Endothelial cell of umbilical vein (primary cell): ENCODE results near the gene ICE2. TPM values are rescaled to one million over a fixed set of nuclear protein-coding genes. Genes with fewer than 3 reads are reported as not detected.

ENCODE experiments used
- BruUV-seq: library from RNA; stranded (reverse); fragments of 400-500 nt; replicated peaks from 2 replicates; lab custom pipeline; 2021; lab: Mats Ljungman, UMichigan
- CTCF ChIA-PET: fragments of 300-600, 350-600 bp; sonication (Branson Sonifier 250); formaldehyde crosslinking; loops from one replicate; lab custom pipeline; 2021; ENCODE audit warnings: antibody characterized with exemption, inconsistent platforms; lab: Charles Lee
- POLR2A ChIA-PET: fragments of 300-600, 350-600 bp; sonication (Branson Sonifier 250); formaldehyde crosslinking; loops from one replicate; lab custom pipeline; 2021; ENCODE audit warnings: antibody characterized with exemption, inconsistent platforms; lab: Charles Lee
- DNase-seq: peaks from one replicate; pipeline ENCODE4 v3.0.0-alpha.2; 2011; ENCODE audit warnings: low read depth, low spot score
- FAIRE-seq: peaks from 2 replicates; lab custom pipeline; 2011; peaks lifted over from hg19 to GRCh38; lab: Jason Lieb, UNC
- H2AFZ ChIP-seq: 2 replicates; pipeline ENCODE4 v1.6.0; 2012; ENCODE audit warnings: low read depth, low read length, control low read depth, inconsistent platforms
- H3K27ac ChIP-seq: 2 replicates; pipeline ENCODE4 v1.5.1; 2011; ENCODE audit warnings: low read depth, mild to moderate bottlenecking, control low read depth, low read length, moderate library complexity; ENCODE audit not compliant: insufficient read depth
- H3K27me3 ChIP-seq, 2 experiments: 2 replicates each; pipeline versions ENCODE4 v1.6.0 to v1.6.1; 2011; ENCODE audit warnings: low read length in 2 of 2, mixed read lengths in 1 of 2; ENCODE audit not compliant: control insufficient read depth in 2 of 2, insufficient read depth in 2 of 2
- H3K36me3 ChIP-seq, 2 experiments: 2 replicates in 1 of 2; 3 replicates in 1 of 2; pipeline ENCODE4 v1.5.1; 2011; ENCODE audit warnings: low read length in 2 of 2, mild to moderate bottlenecking in 1 of 2, moderate library complexity in 1 of 2; ENCODE audit not compliant: control insufficient read depth in 2 of 2, insufficient read depth in 2 of 2; ENCODE audit errors: extremely low read depth in 1 of 2
- H3K4me1 ChIP-seq: 3 replicates; pipeline ENCODE4 v1.5.1; 2011; ENCODE audit warnings: mild to moderate bottlenecking, low read length; ENCODE audit not compliant: control insufficient read depth, insufficient read depth; ENCODE audit errors: extremely low read depth
- H3K4me2 ChIP-seq: 2 replicates; pipeline ENCODE4 v1.6.1; 2011; ENCODE audit warnings: low read length, control low read depth, mixed read lengths; ENCODE audit not compliant: insufficient read depth
- H3K4me3 ChIP-seq, 3 experiments: fragments of 200-600 bp in 1 of 3; sonication (generic), shearing (Covaris generic) in 1 of 3; replicated peaks in 1 of 3; 2 replicates each; pipeline ENCODE4 v1.5.1; 2011 to 2016; ENCODE audit warnings: control low read depth in 3 of 3, low read length in 3 of 3, mild to moderate bottlenecking in 2 of 3, inconsistent platforms in 1 of 3, low read depth in 1 of 3, moderate library complexity in 1 of 3; ENCODE audit not compliant: insufficient read depth in 1 of 3
- H3K79me2 ChIP-seq: 2 replicates; pipeline ENCODE4 v1.6.0; 2012; ENCODE audit warnings: low read length, inconsistent platforms; ENCODE audit not compliant: control insufficient read depth, insufficient read depth
- H3K9ac ChIP-seq: replicated peaks from 2 replicates; pipeline ENCODE3; 2011; ENCODE audit warnings: low read length, control low read depth; ENCODE audit not compliant: insufficient read depth; ENCODE audit errors: extremely low read depth
- H3K9me1 ChIP-seq: replicated peaks from 3 replicates; pipeline ENCODE4 v1.6.0; 2011; ENCODE audit warnings: mild to moderate bottlenecking, low read length; ENCODE audit not compliant: control insufficient read depth, insufficient read depth; ENCODE audit errors: extremely low read depth
- H3K9me3 ChIP-seq: replicated peaks from 2 replicates; pipeline ENCODE4 v1.5.1; 2012; ENCODE audit warnings: low read length, inconsistent platforms; ENCODE audit not compliant: control insufficient read depth, insufficient read depth
- H4K20me1 ChIP-seq: replicated peaks from 2 replicates; pipeline ENCODE3; 2011; ENCODE audit warnings: mild to moderate bottlenecking, low read length; ENCODE audit not compliant: control insufficient read depth, insufficient read depth; ENCODE audit errors: extremely low read depth
- EZH2 ChIP-seq: IDR thresholded peaks from 2 replicates; pipeline ENCODE4 v1.6.1; 2012; ENCODE audit warnings: borderline replicate concordance, low read depth, mild to moderate bottlenecking, moderate library complexity, low read length, inconsistent platforms; ENCODE audit not compliant: severe bottlenecking
- GATA2 ChIP-seq: IDR thresholded peaks from 2 replicates; pipeline ENCODE4 v1.7.0; 2011; ENCODE audit warnings: low read depth, mild to moderate bottlenecking, moderate library complexity, mixed read lengths, low read length; ENCODE audit not compliant: insufficient read length, insufficient read depth
- JUN ChIP-seq: IDR thresholded peaks from 2 replicates; pipeline ENCODE4 v1.6.1; 2011; ENCODE audit warnings: borderline replicate concordance, low read depth; ENCODE audit not compliant: insufficient read length, insufficient read depth
- MYC ChIP-seq: IDR thresholded peaks from one replicate; pipeline ENCODE4 v1.6.1; 2011; ENCODE audit warnings: mild to moderate bottlenecking, low read depth, low read length
- POLR2A ChIP-seq: IDR thresholded peaks from 2 replicates; pipeline ENCODE4 v1.6.1; 2012; ENCODE audit warnings: low read depth, mild to moderate bottlenecking, control low read depth, low read length
- dilution Hi-C: fragments of 300-500 bp; cut with MboI; formaldehyde crosslinking; loops from one replicate; pipeline ENCODE4 v1.15.0; 2019; ENCODE audit warnings: low sequenced_read_pairs; ENCODE audit not compliant: extremely low pct_ligation_motif_present
- intact Hi-C: fragments of 100-400 bp; cut with micrococcal nuclease; formaldehyde crosslinking; loops from one replicate; pipeline ENCODE4 v1.10.0; 2022
- polyA plus RNA-seq, 4 experiments: library from polyadenylated mRNA; depleted of rRNA in 3 of 4; stranded (reverse) in 3 of 4; unstranded in 1 of 4; fragments of >200 nt; gene quantifications; 2 replicates each; pipeline versions ENCODE4 v1.2.1 to v1.2.3, GENCODE V29; 2011 to 2012; ENCODE audit warnings: missing spikeins in 1 of 4
- total RNA-seq: library from RNA; stranded (reverse); gene quantifications from 2 replicates; pipeline ENCODE4 v1.2.3, GENCODE V29; 2021

ICE2 gene
- total and polyA plus RNA-seq, 2 donors (not counting 3 experiments of a cell fraction or from before 2014, with no cell fraction given), result 22.1 to 57.0 TPM

GRCh38 chr15:60514261-60514881, 35.4 kb upstream of the ICE2 start:
- DNase-seq (no peak), FAIRE-seq (no peak)
- BruUV-seq, result no TSS peak
- intact Hi-C loops, result no loop called here
- Histone ChIP-seq H3K9ac (no peak overlapping the region), H3K9me3 (no peaks in the 10 kb centered on the region), H3K4me3 (no peak overlapping the region), H3K9me1 (no peaks in the 10 kb centered on the region), H3K27me3 (no peaks in the 10 kb centered on the region), H3K36me3 (peaks cover 3 to 7% of the 10 kb centered on the region in 2 experiments), H3K4me1 (peaks cover 4% of the 10 kb centered on the region), H2AFZ (no peak overlapping the region), H3K27ac (no peak overlapping the region), H4K20me1 (no peaks in the 10 kb centered on the region), H3K4me2 (no peak overlapping the region), H3K79me2 (no peaks in the 10 kb centered on the region)
- POLR2A ChIA-PET, result no interaction called here
- CTCF ChIA-PET, result no interaction called here
- dilution Hi-C loops, result no loop called here
- TF ChIP-seq EZH2 (no peak), MYC (no peak), JUN (no peak), GATA2 (no peak)

- Histone ChIP-seq H3K9ac (no peak overlapping the region), H3K4me1 (no peaks in the 10 kb centered on the region), H3K9me1 (no peaks in the 10 kb centered on the region), H3K27ac (no peak overlapping the region), H3K4me2 (no peak overlapping the region), H3K79me2 (no peaks in the 10 kb centered on the region), H3K9me3 (no peaks in the 10 kb centered on the region), H2AFZ (no peak overlapping the region), H4K20me1 (no peaks in the 10 kb centered on the region), H3K27me3 (no peaks in the 10 kb centered on the region), H3K4me3 (no peak overlapping the region), H3K36me3 (peaks cover 3 to 7% of the 10 kb centered on the region in 2 experiments)
- dilution Hi-C loops (no loop called here), intact Hi-C loops (no loop called here)
- DNase-seq (no peak), FAIRE-seq (no peak)
- CTCF ChIA-PET, result interaction anchor here (1.8 kb wide), 1 partner anchor 11 kb away, joined by 6 read pairs; no protein-coding TSS in a partner anchor
- no peak for TF ChIP-seq GATA2
- no peak for TF ChIP-seq POLR2A
- POLR2A ChIA-PET, result no interaction called here
- no TSS peak for BruUV-seq
Observed at GRCh38 chr15:60513676-60514075, 34.7 kb upstream of the ICE2 start.
